Measurements from ENCODE around the gene KY.
A peak's percentile ranks its signal among the peaks of the same experiment; 100 is the strongest.

KY gene

DNA sequence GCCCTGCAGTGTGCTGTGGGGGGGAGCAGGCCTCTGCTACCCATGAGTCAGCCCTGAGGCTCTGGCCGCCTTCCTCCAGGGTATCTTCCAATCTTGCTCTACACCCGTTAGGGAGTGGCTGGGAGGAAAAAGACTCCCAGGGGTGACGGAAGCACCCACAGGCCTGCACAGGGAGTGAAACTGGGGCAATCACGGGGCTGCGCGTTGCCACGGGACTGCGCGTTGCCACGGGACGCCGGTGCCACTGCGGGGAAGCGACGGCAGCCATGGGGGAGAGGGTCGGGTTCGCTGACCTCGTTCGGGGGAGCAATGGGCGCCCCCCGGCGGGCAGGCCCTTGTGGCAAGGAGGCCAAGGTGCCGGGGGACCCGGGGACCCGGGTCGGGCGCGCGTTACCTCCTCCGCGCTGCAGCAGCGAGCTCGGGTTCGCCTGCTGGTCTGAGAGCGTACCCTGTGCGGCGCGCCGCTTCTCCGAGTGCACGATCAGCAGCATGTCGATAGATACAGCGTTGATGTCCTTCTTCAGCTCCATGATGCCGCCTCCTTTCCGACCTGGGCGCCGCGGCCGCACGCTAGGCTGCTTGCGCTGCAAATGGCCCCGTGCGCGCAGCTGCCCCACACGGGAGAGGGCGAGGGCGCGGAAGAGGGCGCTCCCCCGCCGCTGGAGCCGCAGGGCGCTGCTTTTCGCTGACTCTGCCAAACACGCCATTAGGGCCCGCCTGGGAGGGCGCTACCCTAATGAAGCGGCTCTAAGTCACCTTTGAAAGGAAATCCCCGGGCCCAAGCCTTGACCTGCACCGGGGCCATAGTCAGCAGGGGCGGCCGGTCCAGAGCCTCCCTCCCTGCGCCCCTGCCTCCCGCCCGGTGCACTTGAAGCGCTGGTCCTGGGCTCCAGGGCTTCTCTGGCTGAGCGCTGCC is at the start of gene KY:
Gene KY (minus strand): TSS at position 592 of the 916 bp plus-strand sequence. CDS start 62 bp downstream, at position 530.
- peak; percentile 54 for DNase-seq (ENCODE audit: low read depth)

GRCh38 chr3:134699721-134700120 is 48.9 kb upstream of the KY start:
- no peak for DNase-seq (ENCODE audit: low read depth)

DNA sequence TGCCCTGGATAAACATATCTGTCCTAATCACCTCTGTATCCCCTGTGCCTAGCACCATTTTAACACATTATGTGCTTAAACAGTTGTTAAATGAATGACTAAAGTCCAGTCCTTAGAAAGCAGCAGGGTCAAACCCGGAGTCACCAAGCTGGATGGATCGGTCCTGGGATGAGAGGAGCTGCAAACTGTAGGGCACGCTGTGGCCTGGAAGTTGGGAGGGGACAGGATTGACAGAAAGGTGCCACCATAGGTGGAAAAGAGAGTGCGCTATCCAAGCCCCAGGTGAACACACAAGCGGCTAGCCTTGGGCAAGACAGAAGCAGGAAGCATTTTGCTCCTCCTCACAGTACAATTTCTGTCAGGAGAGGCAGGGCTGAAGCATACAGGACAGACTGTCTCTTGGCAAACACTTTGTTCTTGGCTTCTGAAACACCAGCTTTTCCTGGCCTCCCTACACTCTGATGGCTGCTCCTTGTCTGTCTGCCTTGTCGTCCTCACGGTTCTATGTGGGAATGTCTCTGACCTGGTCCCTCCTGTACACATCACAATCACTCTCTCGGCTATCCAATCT is 48.4 kb upstream of the KY start:
- DNase-seq (ENCODE audit: low read depth), result no peak

GRCh38 chr3:134697830-134698689 is 47.2 kb upstream of the KY start:
- DNase-seq (ENCODE audit: low read depth), result no peak

- DNase-seq (ENCODE audit: low read depth), result no peak
Measured at GRCh38 chr3:134696155-134696554, 45.3 kb upstream of the KY start.

GRCh38 chr3:134694946-134695543 is 44.2 kb upstream of the KY start:
- no peak for DNase-seq (ENCODE audit: low read depth)

GRCh38 chr3:134694466-134694865 is 43.6 kb upstream of the KY start:
- DNase-seq (ENCODE audit: low read depth), result no peak

DNA sequence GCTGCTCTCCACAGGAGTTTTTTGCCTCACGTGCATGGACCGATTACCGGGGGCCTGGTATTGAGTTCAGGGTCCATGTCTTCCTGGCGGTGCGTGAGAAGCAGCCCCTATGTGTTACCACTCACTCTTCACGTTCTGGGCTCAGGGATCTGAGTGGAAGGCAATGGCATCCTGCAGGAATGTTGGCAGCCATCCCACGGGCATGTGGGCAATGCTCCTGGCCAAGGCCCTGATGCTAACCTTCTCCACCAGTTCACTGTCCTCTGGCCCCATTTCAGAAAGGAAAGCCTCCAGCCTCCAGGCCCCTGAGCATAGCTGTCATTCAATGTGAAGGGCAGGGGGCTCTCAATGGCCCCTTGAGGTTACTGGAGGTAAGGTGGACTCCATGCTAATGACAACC is 43.0 kb upstream of the KY start:
- DNase-seq (ENCODE audit: low read depth), result no peak

GRCh38 chr3:134693226-134693625 is 42.4 kb upstream of the KY start:
- DNase-seq (ENCODE audit: low read depth), result no peak

- DNase-seq (ENCODE audit: low read depth), result no peak
Measured at GRCh38 chr3:134690226-134690625, 39.4 kb upstream of the KY start.

DNA sequence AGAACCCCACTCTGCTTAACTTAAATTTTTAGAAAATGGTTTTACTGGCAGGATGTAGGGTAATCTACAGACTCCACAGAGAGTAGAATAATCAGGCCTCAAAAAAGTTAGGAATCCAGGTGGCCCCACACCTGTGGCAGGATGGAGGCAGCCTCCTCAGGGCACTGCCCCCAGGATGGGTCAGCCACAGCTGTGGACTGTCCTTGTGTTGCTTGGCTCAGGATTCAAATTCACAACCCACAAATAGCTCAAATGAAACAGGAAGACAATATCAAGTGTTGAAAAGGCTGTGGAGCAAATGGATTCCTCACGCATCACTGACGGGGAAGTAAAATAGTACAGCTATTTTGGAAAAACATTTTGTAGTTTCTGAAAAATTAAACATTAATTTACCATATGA is 36.8 kb upstream of the KY start:
- DNase-seq (ENCODE audit: low read depth), result no peak

GRCh38 chr3:134685929-134686802 is 35.3 kb upstream of the KY start:
- peak; percentile 85 for DNase-seq (ENCODE audit: low read depth)

DNA sequence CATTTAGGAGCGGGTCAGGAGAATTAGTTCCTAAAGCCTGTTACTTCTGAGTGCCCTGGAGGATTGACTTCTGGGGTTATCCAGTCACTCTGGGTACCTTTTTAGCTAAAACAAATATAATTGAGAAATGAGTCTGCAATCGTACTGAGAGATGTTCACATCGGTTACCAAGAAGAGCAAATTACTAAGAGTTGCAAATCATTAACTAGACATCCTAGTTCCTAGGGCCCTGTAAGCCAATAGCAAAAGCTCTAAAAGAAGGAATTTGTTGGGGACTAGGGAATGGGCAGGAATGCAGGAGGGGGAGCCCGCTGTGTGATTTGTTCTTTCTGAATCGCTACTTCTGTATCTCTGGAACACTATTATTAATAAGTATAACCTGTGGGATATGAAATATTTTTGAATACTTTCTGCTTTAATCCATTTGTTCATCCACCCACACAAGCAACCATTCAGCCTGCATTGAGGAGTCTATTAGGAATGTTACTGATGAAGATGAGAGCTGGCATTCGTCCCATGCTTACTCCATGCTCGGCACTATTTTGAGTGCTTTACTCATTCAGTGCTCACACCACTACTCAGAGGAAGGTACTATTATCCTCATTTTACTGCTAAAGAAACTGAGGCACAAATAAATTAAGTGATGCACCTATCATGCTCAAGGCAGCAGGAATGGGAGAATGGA is 31.5 kb upstream of the KY start:
- DNase-seq (ENCODE audit: low read depth), result peak; percentile 23

GRCh38 chr3:134681522-134681900 is 30.7 kb upstream of the KY start:
- no peak for DNase-seq (ENCODE audit: low read depth)

- DNase-seq (ENCODE audit: low read depth), result no peak
Measured at GRCh38 chr3:134680796-134681521, 30.1 kb upstream of the KY start.

DNA sequence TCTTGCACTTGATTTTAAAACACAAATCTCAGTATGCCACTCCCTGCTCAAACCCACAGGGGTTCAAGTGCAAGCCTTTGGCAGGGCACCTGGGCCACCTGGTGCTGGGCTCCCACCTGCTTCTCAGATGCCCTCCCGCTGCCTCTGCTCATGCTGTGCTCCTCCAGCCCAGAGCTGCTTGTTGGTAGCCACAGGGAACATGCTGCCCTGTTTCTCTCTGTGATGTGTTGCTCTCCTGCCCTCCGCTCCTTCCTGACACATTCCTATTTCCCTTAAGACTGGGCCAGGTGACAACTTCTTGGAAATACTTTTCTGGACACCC is 27.1 kb upstream of the KY start:
- no peak for DNase-seq (ENCODE audit: low read depth)

DNA sequence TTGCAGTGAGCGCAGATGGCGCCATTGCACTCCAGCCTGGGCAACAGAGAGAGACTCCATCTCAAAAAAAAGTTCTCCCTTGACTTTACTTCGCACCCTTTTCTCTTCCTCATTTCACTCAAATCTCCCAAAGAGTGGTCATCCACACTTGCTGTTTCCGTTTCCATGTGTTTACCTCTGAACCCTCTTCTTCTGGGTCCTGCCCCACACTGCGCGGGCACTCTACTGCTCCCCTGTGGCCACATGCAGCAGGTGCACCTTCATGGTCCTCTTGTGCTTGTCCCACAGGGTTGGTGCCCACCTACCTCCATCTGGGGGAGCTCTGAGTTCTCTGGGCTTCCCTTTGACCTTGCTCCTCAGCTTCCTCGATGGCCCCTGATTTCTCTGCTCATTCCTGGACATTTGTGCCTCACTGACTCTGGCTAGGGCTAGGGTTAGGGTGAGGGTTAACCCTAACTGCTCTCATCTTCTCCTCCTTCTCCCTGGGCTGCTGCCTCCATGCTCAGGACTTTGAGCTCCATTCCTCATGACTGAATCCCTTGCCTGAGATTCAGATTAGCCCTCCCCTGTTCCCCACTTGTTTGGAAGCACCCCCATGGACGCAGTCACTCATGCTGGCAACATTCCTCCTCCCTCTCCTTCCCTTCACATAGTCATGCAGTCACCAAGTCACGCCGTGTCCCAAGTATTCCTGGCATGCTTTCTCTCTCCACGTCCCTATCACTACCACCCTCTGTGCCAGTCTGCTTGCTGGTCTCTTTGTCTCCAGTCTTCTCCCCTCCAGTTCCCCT is 26.6 kb upstream of the KY start:
- peak; percentile 17 for DNase-seq (ENCODE audit: low read depth)

DNA sequence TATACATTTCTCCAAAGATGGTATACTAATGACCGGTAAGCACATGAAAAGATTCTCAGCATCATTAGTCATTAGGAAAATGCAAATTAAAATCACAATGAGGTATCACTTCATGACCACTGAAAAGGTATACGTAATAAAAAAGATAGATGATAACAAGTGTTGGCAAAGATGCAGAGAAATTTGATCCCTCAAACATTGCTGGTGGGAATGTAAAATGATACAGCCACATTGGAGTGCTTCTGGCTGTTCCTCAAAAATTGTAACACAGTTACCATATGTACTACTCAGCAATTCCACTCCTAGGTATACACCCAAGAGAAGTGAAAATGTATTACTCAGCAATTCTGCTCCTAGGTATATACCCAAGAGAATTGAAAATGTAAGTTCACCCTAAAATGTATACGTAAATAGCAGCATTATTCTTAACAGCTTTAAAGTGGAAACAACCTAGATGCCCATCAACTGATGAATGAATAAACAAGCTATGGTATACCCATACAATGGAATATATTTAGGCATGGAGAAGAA is 25.0 kb upstream of the KY start:
- DNase-seq (ENCODE audit: low read depth), result peak; percentile 36

DNA sequence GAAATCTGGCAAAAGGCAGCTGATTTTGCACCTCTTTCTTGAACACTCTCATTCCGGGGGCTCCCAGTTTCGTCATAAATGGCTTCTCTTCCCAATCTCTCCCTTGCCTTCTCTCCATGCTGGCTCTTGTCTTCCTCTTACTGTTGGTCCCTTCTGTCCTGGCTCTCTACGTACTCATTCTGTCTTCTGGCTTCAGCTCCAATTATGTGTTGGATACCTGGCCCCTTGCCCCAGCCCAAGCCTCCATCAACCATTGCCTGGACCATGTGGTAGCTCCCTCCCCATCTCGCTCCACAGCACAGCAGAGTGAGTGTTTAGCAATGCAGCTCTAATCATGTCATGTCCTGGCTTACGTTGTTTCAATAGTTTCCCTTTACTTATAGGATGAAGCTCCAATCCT is 21.7 kb upstream of the KY start:
- DNase-seq (ENCODE audit: low read depth), result no peak
